Fibroblast of lung (primary cell): Measurements from ENCODE around the gene TBL1X. TPM values are rescaled to one million over a fixed set of nuclear protein-coding genes. Genes with fewer than 3 reads are reported as not detected.
A peak's percentile ranks its signal among the peaks of the same experiment; 100 is the strongest.
"Not testable (repeated sequence)": the region's sequence is repeated elsewhere in the genome, so short reads cannot be mapped to it uniquely, and the experiment has no call there.

Source experiments
- DNase-seq, 2 donors: peaks; one replicate each; pipeline versions ENCODE4 v3.0.0 to v3.0.0-alpha.2; 2010; ENCODE audit warnings: low read depth in 2 of 2
- H2AFZ ChIP-seq: 2 replicates; pipeline ENCODE4 v1.5.1; 2012; ENCODE audit warnings: low read length, control low read depth, inconsistent platforms
- H3K27ac ChIP-seq: 2 replicates; pipeline ENCODE4 v1.5.1; 2011; ENCODE audit warnings: low read length, control low read depth; ENCODE audit not compliant: insufficient read depth
- H3K27me3 ChIP-seq: 2 replicates; pipeline ENCODE4 v1.5.1; 2011; ENCODE audit warnings: mild to moderate bottlenecking, low read length; ENCODE audit not compliant: control insufficient read depth, insufficient read depth
- H3K36me3 ChIP-seq: 2 replicates; pipeline ENCODE4 v1.5.1; 2011; ENCODE audit warnings: low read length; ENCODE audit not compliant: control insufficient read depth, insufficient read depth
- H3K4me1 ChIP-seq: 2 replicates; pipeline ENCODE4 v1.5.1; 2011; ENCODE audit warnings: low read length; ENCODE audit not compliant: control insufficient read depth, insufficient read depth; ENCODE audit errors: extremely low read depth
- H3K4me2 ChIP-seq: 2 replicates; pipeline ENCODE4 v1.5.1; 2011; ENCODE audit warnings: low read length, control low read depth; ENCODE audit not compliant: insufficient read depth; ENCODE audit errors: extremely low read depth
- H3K4me3 ChIP-seq, 4 experiments: fragments of 200-600 bp in 1 of 4; sonication (generic) in 1 of 4; replicated peaks in 1 of 4; 2 replicates each; pipeline ENCODE4 v1.5.1; 2011 to 2016; ENCODE audit warnings: low read length in 4 of 4, low read depth in 3 of 4, mild to moderate bottlenecking in 3 of 4, control low read depth in 2 of 4, inconsistent platforms in 1 of 4, mixed read lengths in 1 of 4; ENCODE audit not compliant: insufficient read depth in 1 of 4; ENCODE audit errors: control extremely low read depth in 1 of 4
- H3K79me2 ChIP-seq: 2 replicates; pipeline ENCODE4 v1.5.1; 2012; ENCODE audit warnings: mild to moderate bottlenecking, low read length, inconsistent platforms; ENCODE audit not compliant: control insufficient read depth, insufficient read depth
- H3K9ac ChIP-seq: 2 replicates; pipeline ENCODE4 v1.5.1; 2011; ENCODE audit warnings: mild to moderate bottlenecking, low read length, control low read depth; ENCODE audit not compliant: insufficient read depth
- H3K9me3 ChIP-seq: 2 replicates; pipeline ENCODE4 v1.5.1; 2012; ENCODE audit warnings: low read depth, low read length; ENCODE audit not compliant: control insufficient read depth, insufficient read depth
- H4K20me1 ChIP-seq: 2 replicates; pipeline ENCODE4 v1.5.1; 2011; ENCODE audit warnings: low read length; ENCODE audit not compliant: control insufficient read depth, insufficient read depth; ENCODE audit errors: extremely low read depth
- EZH2 ChIP-seq: IDR thresholded peaks from 2 replicates; pipeline ENCODE4 v1.5.1; 2012; ENCODE audit warnings: low read length, control low read depth, mild to moderate bottlenecking; ENCODE audit errors: missing control alignments
- polyA plus RNA-seq, 2 donors: library from polyadenylated mRNA; depleted of rRNA in 1 of 2; stranded (reverse) in 1 of 2; unstranded in 1 of 2; fragments of >200 nt; gene quantifications; 2 replicates each; pipeline ENCODE4 v1.2.1, GENCODE V29; 2011 to 2012; ENCODE audit warnings: missing spikeins in 1 of 2
- total RNA-seq: library from RNA; depleted of rRNA; stranded (reverse); fragments of >200 nt; gene quantifications from 2 replicates; pipeline ENCODE4 v1.2.1, GENCODE V29; 2014
- TF ChIP-seq, protein P1 (sequence below), 2 donors: IDR thresholded peaks in 1 of 2; conservative IDR thresholded peaks in 1 of 2; 1 replicate in 1 of 2; 2 replicates in 1 of 2; pipeline ENCODE4 v1.5.1; 2011 to 2012; ENCODE audit warnings: low read length in 2 of 2, control low read depth in 1 of 2, inconsistent platforms in 1 of 2, low read depth in 1 of 2, mild to moderate bottlenecking in 1 of 2

The TBL1X gene
- total and polyA plus RNA-seq, 2 donors (not counting 1 experiment from before 2014, with no cell fraction given): 25.8 to 29.4 TPM

GRCh38 chrX:9456250-9457074 lies 8.4 kb upstream of the TBL1X start:
- no peak for TF ChIP-seq EZH2
- TF ChIP-seq, protein P1, sequence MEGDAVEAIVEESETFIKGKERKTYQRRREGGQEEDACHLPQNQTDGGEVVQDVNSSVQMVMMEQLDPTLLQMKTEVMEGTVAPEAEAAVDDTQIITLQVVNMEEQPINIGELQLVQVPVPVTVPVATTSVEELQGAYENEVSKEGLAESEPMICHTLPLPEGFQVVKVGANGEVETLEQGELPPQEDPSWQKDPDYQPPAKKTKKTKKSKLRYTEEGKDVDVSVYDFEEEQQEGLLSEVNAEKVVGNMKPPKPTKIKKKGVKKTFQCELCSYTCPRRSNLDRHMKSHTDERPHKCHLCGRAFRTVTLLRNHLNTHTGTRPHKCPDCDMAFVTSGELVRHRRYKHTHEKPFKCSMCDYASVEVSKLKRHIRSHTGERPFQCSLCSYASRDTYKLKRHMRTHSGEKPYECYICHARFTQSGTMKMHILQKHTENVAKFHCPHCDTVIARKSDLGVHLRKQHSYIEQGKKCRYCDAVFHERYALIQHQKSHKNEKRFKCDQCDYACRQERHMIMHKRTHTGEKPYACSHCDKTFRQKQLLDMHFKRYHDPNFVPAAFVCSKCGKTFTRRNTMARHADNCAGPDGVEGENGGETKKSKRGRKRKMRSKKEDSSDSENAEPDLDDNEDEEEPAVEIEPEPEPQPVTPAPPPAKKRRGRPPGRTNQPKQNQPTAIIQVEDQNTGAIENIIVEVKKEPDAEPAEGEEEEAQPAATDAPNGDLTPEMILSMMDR (conservative IDR thresholded peaks at IDR 0.05 in 1 of 2, IDR thresholded peaks at IDR 0.05 in 1 of 2; ENCODE audit: low read depth in 1 of 2, low read length in 2 of 2): no peak
- H3K27me3 ChIP-seq: no peaks in the 10 kb centered on the region
- DNase-seq: peak in 1 of 2 donors; percentile 28
- H3K27ac ChIP-seq: no peak overlapping the region
- no peaks in the 10 kb centered on the region for H3K9me3 ChIP-seq
- no peak overlapping the region for H3K4me3 ChIP-seq
- H3K4me2 ChIP-seq: no peak overlapping the region
- no peaks in the 10 kb centered on the region for H3K79me2 ChIP-seq
- H3K4me1 ChIP-seq: no peaks in the 10 kb centered on the region
- no peak overlapping the region for H2AFZ ChIP-seq
- no peaks in the 10 kb centered on the region for H3K36me3 ChIP-seq
- no peak overlapping the region for H3K9ac ChIP-seq
- H4K20me1 ChIP-seq: no peaks in the 10 kb centered on the region

- H3K79me2 ChIP-seq, H3K4me2 ChIP-seq, H3K9me3 ChIP-seq, H2AFZ ChIP-seq, H3K27ac ChIP-seq, H4K20me1 ChIP-seq, H3K4me3 ChIP-seq, DNase-seq, H3K4me1 ChIP-seq, H3K9ac ChIP-seq, H3K27me3 ChIP-seq, H3K36me3 ChIP-seq: not testable (repeated sequence)
Measured at GRCh38 chrX:9458034-9458433, 6.8 kb upstream of the TBL1X start.

GRCh38 chrX:9458516-9459078 lies 6.3 kb upstream of the TBL1X start:
- no peaks in the 10 kb centered on the region for H3K36me3 ChIP-seq
- no peak for DNase-seq
- no peaks in the 10 kb centered on the region for H4K20me1 ChIP-seq
- H2AFZ ChIP-seq: no peak overlapping the region
- H3K9me3 ChIP-seq: no peaks in the 10 kb centered on the region
- H3K4me3 ChIP-seq: no peak overlapping the region
- H3K27me3 ChIP-seq: no peaks in the 10 kb centered on the region
- no peaks in the 10 kb centered on the region for H3K79me2 ChIP-seq
- no peak overlapping the region for H3K9ac ChIP-seq
- H3K4me2 ChIP-seq: no peak overlapping the region
- TF ChIP-seq, protein P1 (conservative IDR thresholded peaks at IDR 0.05 in 1 of 2, IDR thresholded peaks at IDR 0.05 in 1 of 2; ENCODE audit: low read depth in 1 of 2, low read length in 2 of 2): no peak
- no peak for TF ChIP-seq EZH2
- H3K27ac ChIP-seq: no peak overlapping the region
- no peaks in the 10 kb centered on the region for H3K4me1 ChIP-seq
